Prostate gland (tissue), 2 donors: ENCODE measurements around the gene C1orf198. TPM values are rescaled to one million over a fixed set of nuclear protein-coding genes. Genes with fewer than 3 reads are reported as not detected.

Source experiments
- DNase-seq: peaks from one replicate; pipeline ENCODE4 v3.0.0-alpha.2; 2019; ENCODE audit warnings: low spot score
- H3K27ac ChIP-seq, 2 donors: fragments of 200-600 bp; sonication (generic); 2 replicates each; pipeline ENCODE4 v1.5.1; 2017 to 2019
- H3K27me3 ChIP-seq: fragments of 200-600 bp; sonication (generic); replicated peaks from 2 replicates; pipeline ENCODE4 v1.5.1; 2019; ENCODE audit not compliant: insufficient read depth
- H3K36me3 ChIP-seq, 2 donors: fragments of 200-600 bp; sonication (generic); 1 replicate in 1 of 2; 2 replicates in 1 of 2; pipeline versions ENCODE4 v1.5.1 to v1.8.1; 2017 to 2019
- H3K4me1 ChIP-seq: fragments of 200-600 bp; sonication (generic); replicated peaks from 2 replicates; pipeline ENCODE4 v1.5.1; 2019
- H3K4me3 ChIP-seq, 2 donors: fragments of 200-600 bp; sonication (generic); 2 replicates each; pipeline ENCODE4 v1.5.1; 2017 to 2019
- H3K9me3 ChIP-seq: fragments of 200-600 bp; sonication (generic); 2 replicates; pipeline ENCODE4 v1.5.1; 2017
- CTCF ChIP-seq, 4 experiments: fragments of 200-600 bp in 2 of 4; fragments of 450-650 bp in 2 of 4; sonication (generic) in 2 of 4; IDR thresholded peaks; 1 replicate in 3 of 4; 2 replicates in 1 of 4; pipeline ENCODE4 v1.5.1; 2016 to 2019; ENCODE audit warnings: antibody characterized with exemption in 4 of 4, mild to moderate bottlenecking in 2 of 4, moderate library complexity in 2 of 4
- POLR2A ChIP-seq: fragments of 450-650 bp; IDR thresholded peaks from one replicate; pipeline ENCODE4 v1.6.1; 2016; ENCODE audit warnings: antibody characterized with exemption, mild to moderate bottlenecking
- POLR2AphosphoS5 ChIP-seq: sonication (generic); formaldehyde crosslinking; IDR thresholded peaks from one replicate; pipeline ENCODE4 v1.6.1; 2017; ENCODE audit warnings: antibody characterized with exemption
- WGBS: methylation state at CpG from one replicate; pipeline ENCODE4 v1.1.5; 2018; 5-methylcytosine and 5-hydroxymethylcytosine counted together
- intact Hi-C: fragments of 100-400 bp; cut with DNase I; formaldehyde crosslinking; loops from one replicate; pipeline ENCODE4 v1.14.2; 2022
- total RNA-seq, 2 donors: library from RNA; depleted of rRNA; stranded (reverse); fragments of >200 nt; gene quantifications; one replicate each; pipeline ENCODE4 v1.1.0, GENCODE V29; 2016

C1orf198 gene
- total RNA-seq, 2 donors from 2014 or later: 41.9 to 44.8 TPM

GRCh38 chr1:230823931-230824381, 44.4 kb downstream of the C1orf198 start:
- Histone ChIP-seq H3K27ac (no peak overlapping the region), H3K4me1 (no peaks in the 10 kb centered on the region)
- intact Hi-C loops: no loop called here

DNA sequence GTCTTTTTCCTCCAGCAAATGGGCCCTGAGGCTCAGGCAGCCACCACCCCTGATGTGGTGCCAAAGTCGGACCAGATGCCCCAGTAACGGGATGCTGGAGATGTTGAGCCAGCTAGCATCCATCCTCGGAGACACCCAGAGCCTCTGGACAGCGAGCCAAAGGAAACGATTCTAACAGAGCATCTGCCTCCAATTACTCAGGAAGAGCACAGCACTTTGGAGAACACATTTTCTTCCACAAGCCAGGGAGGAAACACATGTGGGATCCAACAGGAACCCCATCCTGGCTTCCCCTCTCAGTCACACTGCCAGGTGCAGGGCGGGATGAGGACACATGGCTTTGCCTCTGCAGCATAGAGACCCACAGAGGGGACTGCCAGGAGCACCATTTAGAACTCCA, 44.9 kb downstream of the C1orf198 start:
- H3K9me3 ChIP-seq: no peaks in the 10 kb centered on the region
- no peaks in the 10 kb centered on the region for H3K27me3 ChIP-seq
- no peaks in the 10 kb centered on the region for H3K4me1 ChIP-seq
- WGBS: 70% methylated on average over 6 of the region's 6 CpGs
- no peak overlapping the region for H3K4me3 ChIP-seq
- intact Hi-C loops: no loop called here
- no peak overlapping the region for H3K27ac ChIP-seq
- TF ChIP-seq POLR2AphosphoS5 (no peak), CTCF (IDR thresholded peaks at IDR 0.05) (no peak), POLR2A (no peak)
- no peak for DNase-seq
- H3K36me3 ChIP-seq: no peaks in the 10 kb centered on the region

More at GRCh38 chr1:230823931-230824381, 44.4 kb downstream of the C1orf198 start:
- TF ChIP-seq POLR2AphosphoS5 (no peak), POLR2A (no peak), CTCF (IDR thresholded peaks at IDR 0.05) (no peak)
- H3K4me3 ChIP-seq: no peak overlapping the region
- WGBS: 68% methylated on average over 3 of the region's 3 CpGs
- H3K9me3 ChIP-seq: no peaks in the 10 kb centered on the region
- no peak for DNase-seq
- H3K36me3 ChIP-seq: no peaks in the 10 kb centered on the region
- no peaks in the 10 kb centered on the region for H3K27me3 ChIP-seq

DNA sequence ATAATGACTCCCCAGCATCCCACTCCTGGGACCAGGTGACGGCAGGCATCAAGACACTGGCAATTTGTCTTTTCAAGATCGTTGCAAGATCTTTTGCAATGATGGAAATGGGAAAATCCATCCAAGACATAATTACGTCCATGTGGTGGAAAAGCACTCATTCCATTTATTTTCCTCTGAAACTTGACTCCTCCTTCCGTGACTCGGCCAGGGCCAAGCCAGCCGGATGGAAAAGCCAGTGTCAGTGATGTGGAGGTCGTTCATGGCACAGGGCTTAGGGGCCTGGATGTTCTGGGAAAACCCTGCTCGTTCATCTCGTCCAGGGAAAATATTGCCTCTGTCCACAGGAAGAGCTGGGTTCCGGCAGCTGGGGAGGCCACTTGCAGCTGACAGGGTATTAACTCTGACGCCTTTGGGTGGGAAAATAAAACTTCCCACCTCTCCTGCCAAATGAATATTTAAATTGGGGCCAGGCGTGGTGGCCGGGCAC, 46.2 kb downstream of the C1orf198 start:
- no peak for DNase-seq
- Histone ChIP-seq H3K27ac (no peak overlapping the region), H3K27me3 (no peaks in the 10 kb centered on the region), H3K9me3 (no peaks in the 10 kb centered on the region), H3K36me3 (no peaks in the 10 kb centered on the region), H3K4me3 (no peak overlapping the region), H3K4me1 (no peaks in the 10 kb centered on the region)
- intact Hi-C loops: no loop called here
- WGBS: 81% methylated on average over 13 of the region's 13 CpGs
- no peak for TF ChIP-seq POLR2A
- TF ChIP-seq CTCF (IDR thresholded peaks at IDR 0.05): no peak
- TF ChIP-seq POLR2AphosphoS5: no peak

DNA sequence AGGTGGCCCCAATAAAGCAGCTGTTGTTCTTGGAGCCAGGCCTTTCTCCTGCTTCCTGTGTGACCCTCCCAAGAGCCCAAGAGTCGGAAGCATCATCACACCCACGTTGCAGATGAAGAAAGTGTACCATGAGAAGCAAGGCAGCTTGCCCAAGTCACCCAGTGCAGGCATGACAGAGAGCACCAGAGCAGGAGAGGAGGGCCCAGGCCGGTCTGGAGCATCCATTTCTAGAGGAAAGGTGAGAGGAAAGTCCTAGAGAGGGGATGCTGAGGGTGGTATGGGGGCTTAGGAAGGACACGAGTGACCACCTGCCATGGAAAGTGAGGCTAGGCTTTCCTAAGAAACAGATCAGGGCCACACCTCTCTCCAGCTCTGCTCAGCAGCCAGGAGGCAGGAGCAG, 47.0 kb downstream of the C1orf198 start:
- H3K27me3 ChIP-seq: no peaks in the 10 kb centered on the region
- 74% methylated on average over 4 of the region's 4 CpGs for WGBS
- H3K27ac ChIP-seq: no peak overlapping the region
- no peak overlapping the region for H3K4me3 ChIP-seq
- no peak for DNase-seq
- TF ChIP-seq POLR2A: no peak
- TF ChIP-seq POLR2AphosphoS5: no peak
- no peak for TF ChIP-seq CTCF (IDR thresholded peaks at IDR 0.05)
- intact Hi-C loops: no loop called here
- no peaks in the 10 kb centered on the region for H3K4me1 ChIP-seq
- H3K9me3 ChIP-seq: no peaks in the 10 kb centered on the region
- no peaks in the 10 kb centered on the region for H3K36me3 ChIP-seq

DNA sequence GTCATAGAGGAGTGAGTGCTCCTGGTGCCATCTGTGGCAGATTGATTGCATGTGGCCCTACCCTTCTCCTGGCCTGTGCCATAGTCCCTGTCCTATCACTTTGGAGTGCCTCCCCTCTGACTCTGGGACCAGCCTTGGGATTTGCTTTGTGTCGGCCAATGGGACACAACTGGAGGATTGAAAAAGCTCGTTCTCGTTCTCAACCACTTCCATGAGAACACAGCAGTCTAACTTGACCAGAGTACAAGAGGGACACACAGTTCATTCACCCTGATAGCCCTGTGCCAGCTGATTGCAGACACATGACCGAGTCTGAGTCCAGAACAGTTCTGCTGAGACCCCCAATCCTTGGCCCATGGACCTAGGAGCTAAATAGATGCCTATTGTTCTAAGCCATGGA, 47.8 kb downstream of the C1orf198 start:
- H3K27me3 ChIP-seq: no peaks in the 10 kb centered on the region
- no peak for TF ChIP-seq CTCF (IDR thresholded peaks at IDR 0.05)
- TF ChIP-seq POLR2AphosphoS5: no peak
- no peak for TF ChIP-seq POLR2A
- no peak for DNase-seq
- no peak overlapping the region for H3K27ac ChIP-seq
- 94% methylated on average over 4 of the region's 4 CpGs for WGBS
- no peaks in the 10 kb centered on the region for H3K4me1 ChIP-seq
- no peaks in the 10 kb centered on the region for H3K36me3 ChIP-seq
- no peak overlapping the region for H3K4me3 ChIP-seq
- H3K9me3 ChIP-seq: no peaks in the 10 kb centered on the region
- intact Hi-C loops: no loop called here
